WTC11 (cell line): ENCODE measurements around the gene FOLR1. TPM values are rescaled to one million over a fixed set of nuclear protein-coding genes. Genes with fewer than 3 reads are reported as not detected.
"Not testable (repeated sequence)": the region's sequence is repeated elsewhere in the genome, so short reads cannot be mapped to it uniquely, and the experiment has no call there.

ENCODE experiments used
- ATAC-seq: fragments of 200-7000 bp; cut with Tn5 transposase; 2 replicates; pipeline ENCODE4 v1.10.0; 2021; ENCODE audit warnings: mild to moderate bottlenecking, moderate library complexity
- Bru-seq: library from RNA; stranded (reverse); fragments of 400-500 nt; gene quantifications from one replicate; lab custom pipeline; 2021; lab: Mats Ljungman, UMichigan
- CTCF ChIA-PET: fragments of 300-600 bp; sonication (Branson Sonifier 250); formaldehyde crosslinking; loops from one replicate; lab custom pipeline; 2021; ENCODE audit warnings: antibody characterized with exemption; lab: Charles Lee
- POLR2A ChIA-PET: fragments of 350-600 bp; sonication (Branson Sonifier 250); formaldehyde crosslinking; loops from one replicate; lab custom pipeline; 2021; ENCODE audit warnings: antibody characterized with exemption; lab: Charles Lee
- DNase-seq: peaks from one replicate; pipeline ENCODE4 v3.0.0; 2021; ENCODE audit warnings: low spot score
- H3K27ac Mint-ChIP-seq: 2 replicates; pipeline ENCODE4 v1.8.0; 2021; ENCODE audit warnings: mixed read lengths
- H3K27me3 Mint-ChIP-seq: 2 replicates; pipeline ENCODE4 v1.8.0; 2021; ENCODE audit warnings: low read depth, mild to moderate bottlenecking, moderate library complexity, mixed read lengths
- H3K36me3 Mint-ChIP-seq: 2 replicates; pipeline ENCODE4 v1.8.0; 2021; ENCODE audit warnings: mixed read lengths
- H3K4me1 Mint-ChIP-seq: 2 replicates; pipeline ENCODE4 v1.8.0; 2022; ENCODE audit warnings: mixed read lengths
- H3K4me3 Mint-ChIP-seq: 2 replicates; pipeline ENCODE4 v1.8.0; 2021; ENCODE audit warnings: mild to moderate bottlenecking, moderate library complexity, mixed read lengths
- H3K9me3 Mint-ChIP-seq: 2 replicates; pipeline ENCODE4 v1.8.0; 2021; ENCODE audit warnings: mixed read lengths
- ATF1 ChIP-seq: sonication (generic); formaldehyde crosslinking; IDR thresholded peaks from 2 replicates; pipeline ENCODE4 v1.8.1; 2023; ENCODE audit warnings: mild to moderate bottlenecking, moderate library complexity, missing genetic modification reagents
- CREB1 ChIP-seq: sonication (generic); formaldehyde crosslinking; IDR thresholded peaks from 2 replicates; pipeline ENCODE4 v1.8.0; 2023; ENCODE audit warnings: mild to moderate bottlenecking, missing genetic modification reagents
- ELF4 ChIP-seq: sonication (generic); formaldehyde crosslinking; IDR thresholded peaks from 2 replicates; pipeline ENCODE4 v1.8.1; 2022; ENCODE audit warnings: low read depth, mild to moderate bottlenecking, moderate library complexity, missing genetic modification reagents
- ETV6 ChIP-seq: sonication (generic); formaldehyde crosslinking; IDR thresholded peaks from 2 replicates; pipeline ENCODE4 v1.8.1; 2022; ENCODE audit warnings: mild to moderate bottlenecking, missing genetic modification reagents
- FOXK1 ChIP-seq: sonication (generic); formaldehyde crosslinking; IDR thresholded peaks from 2 replicates; pipeline ENCODE4 v1.8.0; 2022; ENCODE audit warnings: mild to moderate bottlenecking, moderate library complexity, missing genetic modification reagents
- GABPB1 ChIP-seq: sonication (generic); formaldehyde crosslinking; IDR thresholded peaks from 2 replicates; pipeline ENCODE4 v1.8.1; 2023; ENCODE audit warnings: mild to moderate bottlenecking, missing genetic modification reagents
- MYBL2 ChIP-seq: sonication (generic); formaldehyde crosslinking; IDR thresholded peaks from 2 replicates; pipeline ENCODE4 v1.8.1; 2023; ENCODE audit warnings: mild to moderate bottlenecking, moderate library complexity, missing genetic modification reagents
- NR2C2 ChIP-seq: sonication (generic); formaldehyde crosslinking; IDR thresholded peaks from 2 replicates; pipeline ENCODE4 v1.8.0; 2022; ENCODE audit warnings: mild to moderate bottlenecking, missing genetic modification reagents
- NR3C1 ChIP-seq: sonication (generic); formaldehyde crosslinking; conservative IDR thresholded peaks from 2 replicates; pipeline ENCODE4 v1.8.1; 2023; ENCODE audit warnings: low read depth, mild to moderate bottlenecking, missing genetic modification reagents
- OVOL2 ChIP-seq: fragments of 250-450 bp; sonication (Bioruptor Pico); IDR thresholded peaks from 2 replicates; pipeline ENCODE4 v1.9.0; 2021; ENCODE audit warnings: mild to moderate bottlenecking, borderline replicate concordance
- PREB ChIP-seq: sonication (generic); formaldehyde crosslinking; IDR thresholded peaks from 2 replicates; pipeline ENCODE4 v1.8.1; 2022; ENCODE audit warnings: mild to moderate bottlenecking, missing genetic modification reagents, moderate library complexity, borderline replicate concordance
- RELA ChIP-seq: sonication (generic); formaldehyde crosslinking; IDR thresholded peaks from 2 replicates; pipeline ENCODE4 v1.8.1; 2022; ENCODE audit warnings: missing genetic modification reagents, mild to moderate bottlenecking, borderline replicate concordance
- RORB ChIP-seq: fragments of 250-450 bp; sonication (Bioruptor Pico); IDR thresholded peaks from 2 replicates; pipeline ENCODE4 v1.9.0; 2021; ENCODE audit warnings: mild to moderate bottlenecking
- SP1 ChIP-seq: sonication (generic); formaldehyde crosslinking; conservative IDR thresholded peaks from 2 replicates; pipeline ENCODE4 v1.8.1; 2022; ENCODE audit warnings: missing genetic modification reagents
- TEAD4 ChIP-seq: sonication (generic); formaldehyde crosslinking; IDR thresholded peaks from 2 replicates; pipeline ENCODE4 v1.8.0; 2022; ENCODE audit warnings: mild to moderate bottlenecking, missing genetic modification reagents
- USF2 ChIP-seq: sonication (generic); formaldehyde crosslinking; IDR thresholded peaks from 2 replicates; pipeline ENCODE4 v1.8.1; 2023; ENCODE audit warnings: mild to moderate bottlenecking, missing genetic modification reagents, moderate library complexity
- ZMAT4 ChIP-seq: fragments of 250-450 bp; sonication (Bioruptor Pico); IDR thresholded peaks from 2 replicates; pipeline ENCODE4 v1.9.0; 2021; ENCODE audit warnings: mild to moderate bottlenecking
- ZNF138 ChIP-seq: sonication (generic); formaldehyde crosslinking; conservative IDR thresholded peaks from 2 replicates; pipeline ENCODE4 v1.8.1; 2022; ENCODE audit warnings: mild to moderate bottlenecking, moderate library complexity, missing genetic modification reagents
- long read RNA-seq, 3 experiments: library from RNA in 1 of 3; library from capped mRNA in 1 of 3; library from polyadenylated mRNA in 1 of 3; unstranded in 2 of 3; stranded (forward) in 1 of 3; transcript quantifications; one replicate each; pipeline ENCODE4 v2.0.0, GENCODE V29; 2021
- total RNA-seq: library from RNA; stranded (reverse); gene quantifications from 3 replicates; pipeline ENCODE4 v1.2.3, GENCODE V29; 2021

FOLR1 gene
- total RNA-seq (0.35 to 0.87 TPM (median 0.85 TPM) in 3 replicates), Bru-seq, nascent RNA (percentile 6 among the genes with signal in this experiment)
- long read RNA-seq, experiment 1, partial matches to known transcripts = 0 of 1 reads
- long read RNA-seq, experiment 1, other reads (novel, unspliced or antisense) = 0 of 1 reads
- long read RNA-seq, experiment 2, partial matches to known transcripts = 0 of 2 reads
- long read RNA-seq, experiment 2, other reads (novel, unspliced or antisense) = 0 of 2 reads
- long read RNA-seq, experiment 3, partial matches to known transcripts = 0 of 1 reads
- long read RNA-seq, experiment 3, other reads (novel, unspliced or antisense) = 0 of 1 reads

- Mint-ChIP-seq H3K36me3 (no peaks in the 10 kb centered on the region), H3K4me3 (no peak within 1 kb of the TSS), H3K4me1 (peaks cover 8% of the 10 kb centered on the region), H3K27ac (no peak within 1 kb of the TSS; the same call in 1 of the 2 replicates), H3K9me3 (no peaks in the 10 kb centered on the region), H3K27me3 (no peaks in the 10 kb centered on the region)
- DNase-seq (peak; percentile 41), ATAC-seq (peak; percentile 89)
- no peak for TF ChIP-seq TEAD4 (CRISPR knock-in tag)
- no peak for TF ChIP-seq ETV6
- no peak for TF ChIP-seq ZMAT4 (CRISPR knock-in tag)
- TF ChIP-seq CREB1 (CRISPR knock-in tag) = no peak
- TF ChIP-seq GABPB1 (CRISPR knock-in tag) = no peak
- TF ChIP-seq NR2C2 (CRISPR knock-in tag) = no peak
- no peak for TF ChIP-seq OVOL2 (CRISPR knock-in tag)
- TF ChIP-seq RELA (CRISPR knock-in tag) = no peak
- ChIA-PET CTCF (interaction anchor here (1.1 to 1.9 kb wide), 4 partner anchors 9 to 100 kb away, joined by 3 to 7 read pairs (median 4); no protein-coding TSS in a partner anchor), POLR2A (no interaction called here)
Measured at GRCh38 chr11:72191961-72192381, at the start of gene FOLR1. Gene FOLR1 (plus strand): TSS chr11:72192140. CDS start chr11:72192174, 34 bp downstream.

- ATAC-seq, POLR2A ChIA-PET, H3K4me1 Mint-ChIP-seq, H3K4me3 Mint-ChIP-seq, H3K36me3 Mint-ChIP-seq, H3K27ac Mint-ChIP-seq, DNase-seq, H3K9me3 Mint-ChIP-seq: not testable (repeated sequence)
- CTCF ChIA-PET = interaction anchor here (0.8 to 1.9 kb wide), 3 partner anchors 38 to 51 kb away, joined by 4 to 9 read pairs (median 7); no protein-coding TSS in a partner anchor
- peaks cover 27% of the 10 kb centered on the region for H3K27me3 Mint-ChIP-seq
Measured at GRCh38 chr11:72142543-72142942, 49.4 kb upstream of the FOLR1 start.

- ATAC-seq (no peak), DNase-seq (no peak)
- no peak for TF ChIP-seq SP1 (CRISPR knock-in tag)
- no peak for TF ChIP-seq NR3C1 (CRISPR knock-in tag)
- no peak for TF ChIP-seq ATF1
- TF ChIP-seq RORB (CRISPR knock-in tag) = no peak
- TF ChIP-seq MYBL2 = no peak
- no peak for TF ChIP-seq FOXK1
- TF ChIP-seq ELF4 (CRISPR knock-in tag) = no peak
- no peak for TF ChIP-seq ZNF138
- no peak for TF ChIP-seq USF2 (CRISPR knock-in tag)
- TF ChIP-seq PREB (CRISPR knock-in tag) = no peak
- Mint-ChIP-seq H3K27ac (no peak overlapping the region), H3K36me3 (no peaks in the 10 kb centered on the region), H3K4me3 (no peak overlapping the region), H3K4me1 (no peaks in the 10 kb centered on the region), H3K9me3 (no peaks in the 10 kb centered on the region), H3K27me3 (peaks cover 15% of the 10 kb centered on the region)
- ChIA-PET CTCF (interaction anchor here (0.6 to 1.9 kb wide), 7 partner anchors 9 to 313 kb away, joined by 3 to 13 read pairs (median 4); no protein-coding TSS in a partner anchor), POLR2A (interaction anchor here (0.6 kb wide), 1 partner anchor 34 kb away, joined by 3 read pairs; no protein-coding TSS in a partner anchor)
Measured at GRCh38 chr11:72144807-72145565, 47.0 kb upstream of the FOLR1 start.
